ENCODE data around the gene ZNF496. TPM values are rescaled to one million over a fixed set of nuclear protein-coding genes. Genes with fewer than 3 reads are reported as not detected.

Gene ZNF496
- total and polyA plus RNA-seq, 2 of the 13 experiments (the other 11 are each of a cell fraction or from before 2014, with no cell fraction given) = 14.8 to 18.6 TPM

DNA sequence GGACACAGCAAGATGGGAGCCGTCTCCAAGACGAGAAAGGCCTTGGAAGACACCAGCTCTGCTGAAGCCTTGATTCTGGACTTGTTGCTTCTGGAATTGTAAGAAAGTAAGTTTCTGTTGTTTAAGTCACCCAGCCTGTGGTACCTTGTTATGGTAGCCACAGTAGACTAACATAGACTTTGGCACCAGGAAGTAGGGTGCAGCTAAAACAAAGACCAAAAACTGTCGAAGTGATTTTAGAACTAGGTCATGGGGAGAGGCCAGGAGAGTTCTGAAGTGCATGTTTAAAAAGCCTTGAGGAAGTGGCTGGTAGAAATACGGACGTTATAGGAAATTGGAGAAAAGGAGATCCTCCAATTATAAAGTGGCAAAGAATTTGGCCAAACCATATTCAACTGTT lies 28.5 kb downstream of the ZNF496 start (continued):
- peak; percentile 91 for TF ChIP-seq ELF3 (CRISPR knock-in tag; IDR thresholded peaks at IDR 0.05)
- no peak for TF ChIP-seq SMAD1 (CRISPR knock-in tag; IDR thresholded peaks at IDR 0.05; ENCODE audit: borderline replicate concordance, low read depth)
- peak; percentile 62 for TF ChIP-seq HNF4A (CRISPR knock-in tag; IDR thresholded peaks at IDR 0.05)
- TF ChIP-seq ZNF414 (CRISPR knock-in tag; IDR thresholded peaks at IDR 0.05) = no peak

- no peak overlapping the region for H3K4me3 ChIP-seq (replicated peaks in 1 of 3; ENCODE audit: insufficient read depth in 1 of 3, low read depth in 2 of 3, low read length in 3 of 3)
- FAIRE-seq = no peak
- no TSS peak for BruUV-seq (replicated peaks)
- H3K9ac ChIP-seq (ENCODE audit: insufficient read depth, low read depth, low read length) = no peak overlapping the region
- POLR2A ChIA-PET = no interaction called here
- H3K4me1 ChIP-seq (ENCODE audit: insufficient read depth, low read length) = peaks cover 19% of the 10 kb centered on the region
- no peak overlapping the region for H2AFZ ChIP-seq (ENCODE audit: low read length)
- H4K20me1 ChIP-seq (ENCODE audit: insufficient read depth, low read length) = no peaks in the 10 kb centered on the region
- CTCF ChIA-PET (ENCODE audit: low intra/inter-chr PET ratio, low total read pairs) = no interaction called here
- 80% methylated on average over 1 of the region's 17 CpGs for WGBS (ENCODE audit: low lambda C conversion rate)
- no peaks in the 10 kb centered on the region for H3K9me3 ChIP-seq (ENCODE audit: low read length)
- H3K4me2 ChIP-seq (ENCODE audit: low read depth, low read length) = no peak overlapping the region
- DNase-seq (ENCODE audit: low spot score) = no peak
- no peaks in the 10 kb centered on the region for H3K27me3 ChIP-seq (ENCODE audit: control insufficient read depth in 1 of 2, insufficient read depth in 2 of 2, low read length in 2 of 2)
- H3K36me3 ChIP-seq (replicated peaks in 1 of 2; ENCODE audit: control insufficient read depth in 1 of 2, insufficient read depth in 2 of 2, low read length in 2 of 2) = peaks cover 14 to 20% of the 10 kb centered on the region in 2 experiments; a peak in 4 of 5 replicates
- ATAC-seq = no peak
- H3K27ac ChIP-seq (ENCODE audit: extremely low read length, insufficient read depth, low read length) = no peak overlapping the region
- TF ChIP-seq, protein P1, sequence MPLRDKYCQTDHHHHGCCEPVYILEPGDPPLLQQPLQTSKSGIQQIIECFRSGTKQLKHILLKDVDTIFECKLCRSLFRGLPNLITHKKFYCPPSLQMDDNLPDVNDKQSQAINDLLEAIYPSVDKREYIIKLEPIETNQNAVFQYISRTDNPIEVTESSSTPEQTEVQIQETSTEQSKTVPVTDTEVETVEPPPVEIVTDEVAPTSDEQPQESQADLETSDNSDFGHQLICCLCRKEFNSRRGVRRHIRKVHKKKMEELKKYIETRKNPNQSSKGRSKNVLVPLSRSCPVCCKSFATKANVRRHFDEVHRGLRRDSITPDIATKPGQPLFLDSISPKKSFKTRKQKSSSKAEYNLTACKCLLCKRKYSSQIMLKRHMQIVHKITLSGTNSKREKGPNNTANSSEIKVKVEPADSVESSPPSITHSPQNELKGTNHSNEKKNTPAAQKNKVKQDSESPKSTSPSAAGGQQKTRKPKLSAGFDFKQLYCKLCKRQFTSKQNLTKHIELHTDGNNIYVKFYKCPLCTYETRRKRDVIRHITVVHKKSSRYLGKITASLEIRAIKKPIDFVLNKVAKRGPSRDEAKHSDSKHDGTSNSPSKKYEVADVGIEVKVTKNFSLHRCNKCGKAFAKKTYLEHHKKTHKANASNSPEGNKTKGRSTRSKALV (CRISPR knock-in tag; IDR thresholded peaks at IDR 0.05) = no peak
- no peak for TF ChIP-seq ZFP36L2 (CRISPR knock-in tag; IDR thresholded peaks at IDR 0.05)
- TF ChIP-seq, protein P2, sequence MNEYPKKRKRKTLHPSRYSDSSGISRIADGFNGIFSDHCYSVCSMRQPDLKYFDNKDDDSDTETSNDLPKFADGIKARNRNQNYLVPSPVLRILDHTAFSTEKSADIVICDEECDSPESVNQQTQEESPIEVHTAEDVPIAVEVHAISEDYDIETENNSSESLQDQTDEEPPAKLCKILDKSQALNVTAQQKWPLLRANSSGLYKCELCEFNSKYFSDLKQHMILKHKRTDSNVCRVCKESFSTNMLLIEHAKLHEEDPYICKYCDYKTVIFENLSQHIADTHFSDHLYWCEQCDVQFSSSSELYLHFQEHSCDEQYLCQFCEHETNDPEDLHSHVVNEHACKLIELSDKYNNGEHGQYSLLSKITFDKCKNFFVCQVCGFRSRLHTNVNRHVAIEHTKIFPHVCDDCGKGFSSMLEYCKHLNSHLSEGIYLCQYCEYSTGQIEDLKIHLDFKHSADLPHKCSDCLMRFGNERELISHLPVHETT (CRISPR knock-in tag; conservative IDR thresholded peaks at IDR 0.05) = no peak
- TF ChIP-seq RBM39 (IDR thresholded peaks at IDR 0.05; ENCODE audit: low read depth, low read length, poor library complexity, severe bottlenecking) = no peak
- H3K79me2 ChIP-seq (ENCODE audit: insufficient read depth, low read length) = no peaks in the 10 kb centered on the region
- in situ Hi-C loops (cut with HindIII; ENCODE audit: extremely low pct_ligation_motif_present, low pct_unique_long_range_greater_than_20kb) (no loop called here), intact Hi-C loops (cut with micrococcal nuclease; ENCODE audit: unreplicated experiment) (no loop called here)
Measured at GRCh38 chr1:247301176-247301540, 30.5 kb downstream of the ZNF496 start.
